Thymus (tissue), 11 donors: ENCODE data around the gene ZBTB6. TPM values are rescaled to one million over a fixed set of nuclear protein-coding genes. Genes with fewer than 3 reads are reported as not detected.

Experiments used
- DNase-seq, 9 donors: peaks; one replicate each; pipeline ENCODE4 v3.0.0-alpha.2; 2013; ENCODE audit warnings: low spot score in 9 of 9, low read depth in 6 of 9, missing footprints in 1 of 9
- H3K27ac ChIP-seq, 2 donors: one replicate each; pipeline ENCODE4 v1.5.1; 2013; ENCODE audit warnings: control low read depth in 1 of 2, low read depth in 1 of 2, low read length in 1 of 2, mild to moderate bottlenecking in 1 of 2, moderate library complexity in 1 of 2
- H3K27me3 ChIP-seq, 2 donors: one replicate each; pipeline ENCODE4 v1.5.1; 2013; ENCODE audit warnings: low read length in 1 of 2; ENCODE audit not compliant: control insufficient read depth in 2 of 2, insufficient read depth in 1 of 2
- H3K36me3 ChIP-seq, 2 donors: one replicate each; pipeline ENCODE4 v1.5.1; 2013; ENCODE audit warnings: low read length in 1 of 2, mild to moderate bottlenecking in 1 of 2, moderate library complexity in 1 of 2; ENCODE audit not compliant: control insufficient read depth in 2 of 2, insufficient read depth in 2 of 2
- H3K4me1 ChIP-seq, 2 donors: one replicate each; pipeline ENCODE4 v1.5.1; 2013; ENCODE audit warnings: low read length in 2 of 2; ENCODE audit not compliant: control insufficient read depth in 2 of 2, insufficient read depth in 2 of 2
- H3K4me3 ChIP-seq, 2 donors: one replicate each; pipeline ENCODE4 v1.5.1; 2013; ENCODE audit warnings: low read length in 2 of 2, control low read depth in 1 of 2, mild to moderate bottlenecking in 1 of 2
- H3K9me3 ChIP-seq, 2 donors: one replicate each; pipeline ENCODE4 v1.5.1; 2013; ENCODE audit warnings: low read length in 1 of 2, mild to moderate bottlenecking in 1 of 2; ENCODE audit not compliant: control insufficient read depth in 2 of 2, insufficient read depth in 1 of 2
- WGBS: extraction: QIAGEN DNeasy Blood & Tissue Kit; methylation state at CpG from one replicate; pipeline ENCODE4 v1.1.7; 2013; 5-methylcytosine and 5-hydroxymethylcytosine counted together
- polyA plus RNA-seq: library from polyadenylated mRNA; stranded (reverse); fragments of 200-250 nt; gene quantifications from one replicate; pipeline ENCODE4 v1.2.3, GENCODE V29; 2013
- total RNA-seq: library from RNA; stranded (reverse); fragments of 120-200 nt; gene quantifications from one replicate; pipeline ENCODE4 v1.2.4, GENCODE V29; 2013
- donor health status: healthy.

ZBTB6 gene
- total and polyA plus RNA-seq, 2 donors = 9.1 to 10.2 TPM

DNA sequence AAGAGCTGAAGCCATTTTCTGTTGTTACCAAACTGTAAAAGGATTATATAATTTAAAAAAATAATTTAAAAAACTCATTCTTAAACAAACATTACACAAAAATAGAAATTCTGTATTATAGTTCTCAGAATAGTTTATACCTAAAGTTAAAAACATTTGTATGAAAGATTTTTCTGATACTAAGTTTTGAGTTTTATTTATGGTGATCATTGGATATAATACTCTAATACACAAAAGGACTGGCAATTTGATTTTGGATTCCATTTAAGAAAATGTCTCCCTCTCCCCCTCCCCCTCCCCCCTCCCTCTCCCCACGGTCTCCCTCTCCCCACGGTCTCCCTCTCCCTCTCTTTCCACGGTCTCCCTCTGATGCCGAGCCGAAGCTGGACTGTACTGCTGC is 47.0 kb downstream of the ZBTB6 start:
- no peak overlapping the region for H3K27ac ChIP-seq
- WGBS = no CpG with 5 or more reads among the region's 5 CpGs

GRCh38 chr9:122865300-122865699 is 47.8 kb downstream of the ZBTB6 start:
- Histone ChIP-seq H3K4me1 (no peaks in the 10 kb centered on the region), H3K36me3 (peaks cover 13 to 16% of the 10 kb centered on the region in 2 donors), H3K9me3 (no peaks in the 10 kb centered on the region), H3K27me3 (no peaks in the 10 kb centered on the region), H3K27ac (no peak overlapping the region), H3K4me3 (no peak overlapping the region)
- DNase-seq = no peak
- 97% methylated on average over 7 of the region's 7 CpGs for WGBS

More for the DNA sequence above, 47.0 kb downstream of the ZBTB6 start:
- Histone ChIP-seq H3K9me3 (no peaks in the 10 kb centered on the region), H3K36me3 (peaks cover 13 to 21% of the 10 kb centered on the region in 2 donors), H3K4me1 (no peaks in the 10 kb centered on the region), H3K27me3 (no peaks in the 10 kb centered on the region), H3K4me3 (no peak overlapping the region)
- DNase-seq = no peak

GRCh38 chr9:122863407-122863806 is 49.7 kb downstream of the ZBTB6 start:
- Histone ChIP-seq H3K36me3 (peaks cover 18 to 21% of the 10 kb centered on the region in 2 donors), H3K4me3 (no peak overlapping the region), H3K27ac (no peak overlapping the region), H3K4me1 (no peaks in the 10 kb centered on the region), H3K9me3 (no peaks in the 10 kb centered on the region), H3K27me3 (no peaks in the 10 kb centered on the region)
- DNase-seq = no peak
- 98% methylated on average over 3 of the region's 3 CpGs for WGBS

DNA sequence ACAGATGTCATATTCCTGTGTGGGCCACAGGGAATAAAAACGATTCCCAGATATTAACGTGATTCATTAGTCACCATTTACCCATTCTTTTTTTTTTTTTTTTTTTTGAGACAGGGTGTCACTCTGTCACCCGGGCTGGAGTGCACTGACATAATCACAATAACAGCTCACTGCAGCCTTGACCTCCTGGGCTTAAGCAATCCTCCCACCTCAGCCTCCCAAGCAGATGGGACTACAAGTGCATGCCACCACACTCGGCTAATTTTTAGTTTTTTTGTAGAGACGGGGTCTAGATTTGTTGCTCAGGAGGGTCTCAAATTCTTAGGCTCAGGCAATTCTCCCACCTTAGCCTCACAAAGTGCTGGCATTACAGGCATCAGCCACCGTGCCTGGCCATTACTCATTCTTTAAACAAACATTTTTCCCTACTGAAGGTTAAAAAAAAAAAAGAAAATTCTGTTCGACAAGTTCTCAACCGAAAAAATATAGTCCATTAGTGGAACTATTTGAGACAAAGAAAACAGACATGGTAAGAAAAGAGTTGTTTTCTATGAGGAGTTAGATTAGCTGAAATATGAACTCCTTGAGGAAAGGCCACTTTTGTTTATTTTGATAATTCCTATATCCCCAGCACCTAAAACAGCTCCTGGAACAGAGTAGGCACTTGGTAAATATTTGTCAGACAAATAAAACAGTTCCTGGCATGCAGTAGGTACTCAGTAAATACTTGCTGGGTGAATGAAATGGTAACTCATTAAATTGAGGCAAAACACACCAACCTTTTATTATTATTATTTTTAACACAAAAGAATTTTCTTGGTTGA is 52.6 kb downstream of the ZBTB6 start:
- 98% methylated on average over 8 of the region's 8 CpGs for WGBS

More for the DNA sequence above, 52.6 kb downstream of the ZBTB6 start:
- Histone ChIP-seq H3K27me3 (no peaks in the 10 kb centered on the region), H3K4me3 (no peak overlapping the region), H3K9me3 (no peaks in the 10 kb centered on the region), H3K27ac (no peak overlapping the region), H3K4me1 (no peaks in the 10 kb centered on the region), H3K36me3 (peaks cover 31 to 42% of the 10 kb centered on the region in 2 donors)
- no peak for DNase-seq

Other genes with a start within 250 kb of the ZBTB6 start
- gene OR1L3, start 238.2 kb downstream of the ZBTB6 start, total RNA-seq = not detected
- not detected for gene OR1L3, start 238.2 kb downstream of the ZBTB6 start, polyA plus RNA-seq
- gene OR1L4, start 189.3 kb downstream of the ZBTB6 start, total RNA-seq = not detected
- gene OR1L4, start 189.3 kb downstream of the ZBTB6 start, polyA plus RNA-seq = 0.05 TPM
- gene OR1L6, start 171.0 kb downstream of the ZBTB6 start, total RNA-seq = not detected
- not detected for gene OR1L6, start 171.0 kb downstream of the ZBTB6 start, polyA plus RNA-seq
- gene OR5C1, start 124.4 kb downstream of the ZBTB6 start, total RNA-seq = not detected
- 0.05 TPM for gene OR5C1, start 124.4 kb downstream of the ZBTB6 start, polyA plus RNA-seq
- gene OR1K1, start 113.2 kb downstream of the ZBTB6 start, total RNA-seq = not detected
- gene OR1K1, start 113.2 kb downstream of the ZBTB6 start, polyA plus RNA-seq = not detected
- 23.6 TPM for gene PDCL, start 84.7 kb downstream of the ZBTB6 start, total RNA-seq
- 14.3 TPM for gene PDCL, start 84.7 kb downstream of the ZBTB6 start, polyA plus RNA-seq
- 29.7 TPM for gene RC3H2, start 8.0 kb downstream of the ZBTB6 start, total RNA-seq
- 14.7 TPM for gene RC3H2, start 8.0 kb downstream of the ZBTB6 start, polyA plus RNA-seq
- 6.7 TPM for gene ZBTB26, start 18.2 kb upstream of the ZBTB6 start, total RNA-seq
- 7.0 TPM for gene ZBTB26, start 18.2 kb upstream of the ZBTB6 start, polyA plus RNA-seq
- 18.1 TPM for gene RABGAP1, start 27.7 kb upstream of the ZBTB6 start, total RNA-seq
- 17.4 TPM for gene RABGAP1, start 27.7 kb upstream of the ZBTB6 start, polyA plus RNA-seq
- gene GPR21, start 120.3 kb upstream of the ZBTB6 start, total RNA-seq = not detected
- 0.07 TPM for gene GPR21, start 120.3 kb upstream of the ZBTB6 start, polyA plus RNA-seq